ENCODE results near the gene WWC1.
"Not testable (repeated sequence)": the region's sequence is repeated elsewhere in the genome, so short reads cannot be mapped to it uniquely, and the experiment has no call there.

Gene WWC1

GRCh38 chr5:168310541-168310940 lies 19.1 kb downstream of the WWC1 start:
- DNase-seq, result not testable (repeated sequence)

- no peak for DNase-seq
These were observed 19.7 kb downstream of the WWC1 start for GRCh38 chr5:168311061-168311566.

GRCh38 chr5:168312606-168313295 lies 21.3 kb downstream of the WWC1 start:
- DNase-seq, result no peak

GRCh38 chr5:168313596-168314204 lies 22.3 kb downstream of the WWC1 start:
- no peak for DNase-seq

GRCh38 chr5:168314735-168315411 lies 23.4 kb downstream of the WWC1 start:
- DNase-seq, result no peak

GRCh38 chr5:168315416-168316138 lies 24.1 kb downstream of the WWC1 start:
- DNase-seq, result no peak

- DNase-seq, result no peak
These were observed 24.7 kb downstream of the WWC1 start for GRCh38 chr5:168316139-168316578.

- no peak for DNase-seq
These were observed 25.7 kb downstream of the WWC1 start for GRCh38 chr5:168317096-168317520.

- DNase-seq, result no peak
These were observed 26.2 kb downstream of the WWC1 start for GRCh38 chr5:168317521-168318147.

GRCh38 chr5:168318240-168318639 lies 26.8 kb downstream of the WWC1 start:
- DNase-seq, result no peak

GRCh38 chr5:168319774-168320173 lies 28.3 kb downstream of the WWC1 start:
- no peak for DNase-seq

GRCh38 chr5:168320805-168321204 lies 29.4 kb downstream of the WWC1 start:
- DNase-seq, result no peak

GRCh38 chr5:168324859-168325630 lies 33.6 kb downstream of the WWC1 start:
- no peak for DNase-seq

GRCh38 chr5:168327019-168327421 lies 35.6 kb downstream of the WWC1 start:
- DNase-seq, result no peak

GRCh38 chr5:168327451-168327850 lies 36.0 kb downstream of the WWC1 start:
- no peak for DNase-seq

GRCh38 chr5:168327994-168328393 lies 36.5 kb downstream of the WWC1 start:
- no peak for DNase-seq

GRCh38 chr5:168328814-168329213 lies 37.4 kb downstream of the WWC1 start:
- DNase-seq, result no peak

- DNase-seq, result no peak
These were observed 37.9 kb downstream of the WWC1 start for GRCh38 chr5:168329302-168329701.

GRCh38 chr5:168332042-168332441 lies 40.6 kb downstream of the WWC1 start:
- DNase-seq, result no peak

- DNase-seq, result no peak
These were observed 42.8 kb downstream of the WWC1 start for GRCh38 chr5:168334280-168334679.

- DNase-seq, result no peak
These were observed 43.2 kb downstream of the WWC1 start for GRCh38 chr5:168334695-168335094.

- no peak for DNase-seq
These were observed 45.9 kb downstream of the WWC1 start for GRCh38 chr5:168337361-168337760.
